ENCODE measurements around the gene DOK7. TPM values are rescaled to one million over a fixed set of nuclear protein-coding genes. Genes with fewer than 3 reads are reported as not detected.

Gene DOK7
- total and polyA plus RNA-seq, 9 donors, result 0.19 to 33.4 (median 2.2) TPM; not detected in 3

DNA sequence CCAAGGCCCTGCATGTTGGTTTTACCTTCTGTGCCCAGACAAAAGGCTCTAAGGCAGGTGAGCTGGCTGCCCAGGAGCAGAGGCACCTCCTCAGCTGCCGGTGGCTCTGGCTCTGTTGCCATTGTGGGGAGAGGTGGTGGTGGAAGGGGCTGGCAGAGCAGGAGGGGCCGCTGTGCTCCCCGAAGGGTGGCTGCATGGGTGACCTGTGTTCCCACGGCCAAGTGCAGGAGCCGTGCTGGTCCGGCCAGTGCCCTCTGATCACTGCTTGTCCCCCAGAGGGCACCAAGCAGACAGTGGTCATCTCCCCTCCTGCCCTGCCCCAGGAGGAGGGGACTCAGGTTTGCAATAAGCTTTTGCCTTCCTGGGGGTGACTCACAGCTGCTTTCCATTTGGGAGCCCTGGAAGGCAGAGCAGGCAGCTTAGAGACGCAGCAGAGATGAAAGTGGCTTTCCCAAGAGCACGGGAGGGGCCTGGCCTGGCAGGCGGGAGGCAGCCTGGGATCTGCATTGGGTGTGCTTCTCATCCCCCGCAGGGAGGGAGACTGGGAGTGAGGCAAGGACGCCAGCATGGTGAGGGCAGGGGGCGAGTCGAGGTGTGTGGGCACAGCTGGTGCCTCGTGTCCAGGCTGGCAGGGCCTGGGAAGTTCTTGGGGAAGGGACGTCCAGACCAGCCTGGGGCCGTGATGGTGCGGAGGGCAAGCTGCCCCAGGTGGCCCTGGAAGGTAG lies 28.7 kb downstream of the DOK7 start:
- H3K27me3 ChIP-seq, result no peaks in the 10 kb centered on the region
- no peaks in the 10 kb centered on the region for H3K4me1 ChIP-seq (ENCODE audit: insufficient read depth)
- intact Hi-C loops (cut with DNase I), result no loop called here
- no peaks in the 10 kb centered on the region for H3K9me3 ChIP-seq
- no peak overlapping the region for H3K27ac ChIP-seq
- no peak for TF ChIP-seq CTCF (IDR thresholded peaks at IDR 0.05)
- no peak for TF ChIP-seq EP300 (IDR thresholded peaks at IDR 0.05)
- TF ChIP-seq POLR2A (IDR thresholded peaks at IDR 0.05), result no peak
- H3K36me3 ChIP-seq, result no peaks in the 10 kb centered on the region
- H3K4me3 ChIP-seq, result no peak overlapping the region
- no peak for DNase-seq
- WGBS, 3 donors, result 35 to 49% (median 44%) methylated on average over 17 of the region's 17 CpGs

- Histone ChIP-seq H3K36me3 (no peaks in the 10 kb centered on the region), H3K9me3 (no peaks in the 10 kb centered on the region), H3K27me3 (no peaks in the 10 kb centered on the region), H3K4me3 (no peak overlapping the region), H3K27ac (no peak overlapping the region), H3K4me1 (ENCODE audit: insufficient read depth) (no peaks in the 10 kb centered on the region)
- intact Hi-C loops (cut with DNase I), result no loop called here
- TF ChIP-seq EP300 (IDR thresholded peaks at IDR 0.05) (no peak), POLR2A (IDR thresholded peaks at IDR 0.05) (no peak), CTCF (IDR thresholded peaks at IDR 0.05) (no peak)
- WGBS, 3 donors, result 43 to 65% (median 56%) methylated on average over 41 to 55 of the region's 55 CpGs
- no peak for DNase-seq
Observed at GRCh38 chr4:3492741-3493719, 29.9 kb downstream of the DOK7 start.

GRCh38 chr4:3493720-3494461 lies 30.8 kb downstream of the DOK7 start:
- H3K4me3 ChIP-seq, result no peak overlapping the region
- no peaks in the 10 kb centered on the region for H3K9me3 ChIP-seq
- TF ChIP-seq EP300 (IDR thresholded peaks at IDR 0.05), result no peak
- no peak for TF ChIP-seq POLR2A (IDR thresholded peaks at IDR 0.05)
- no peak for TF ChIP-seq CTCF (IDR thresholded peaks at IDR 0.05)
- intact Hi-C loops (cut with DNase I), result no loop called here
- H3K4me1 ChIP-seq (ENCODE audit: insufficient read depth), result no peaks in the 10 kb centered on the region
- H3K36me3 ChIP-seq, result no peaks in the 10 kb centered on the region
- 28 to 41% (median 38%) methylated on average over 19 to 20 of the region's 20 CpGs for WGBS, 3 donors
- DNase-seq, result no peak
- H3K27ac ChIP-seq, result no peak overlapping the region
- H3K27me3 ChIP-seq, result no peaks in the 10 kb centered on the region

GRCh38 chr4:3494462-3494871 lies 31.4 kb downstream of the DOK7 start:
- Histone ChIP-seq H3K36me3 (no peaks in the 10 kb centered on the region), H3K4me1 (ENCODE audit: insufficient read depth) (no peaks in the 10 kb centered on the region), H3K27me3 (no peaks in the 10 kb centered on the region), H3K27ac (no peak overlapping the region), H3K4me3 (no peak overlapping the region), H3K9me3 (no peaks in the 10 kb centered on the region)
- intact Hi-C loops (cut with DNase I), result no loop called here
- 7 to 8% (median 7%) methylated on average over 13 to 15 of the region's 15 CpGs for WGBS, 3 donors
- TF ChIP-seq EP300 (IDR thresholded peaks at IDR 0.05), result no peak
- no peak for TF ChIP-seq POLR2A (IDR thresholded peaks at IDR 0.05)
- TF ChIP-seq CTCF (IDR thresholded peaks at IDR 0.05), result no peak
- no peak for DNase-seq
